Loucy (cell line): ENCODE data around the gene PRSS21.

Experiments
- CTCF ChIP-seq: fragments of 200-600 bp; sonication (generic); conservative IDR thresholded peaks from 2 replicates; pipeline ENCODE4 v1.5.1; 2014; ENCODE audit warnings: mild to moderate bottlenecking, antibody characterized with exemption, low read length
- EZH2phosphoT487 ChIP-seq: fragments of 200-600 bp; IDR thresholded peaks from 2 replicates; pipeline ENCODE4 v1.6.1; 2018; ENCODE audit warnings: antibody characterized with exemption, mild to moderate bottlenecking, moderate library complexity, borderline replicate concordance

DNA sequence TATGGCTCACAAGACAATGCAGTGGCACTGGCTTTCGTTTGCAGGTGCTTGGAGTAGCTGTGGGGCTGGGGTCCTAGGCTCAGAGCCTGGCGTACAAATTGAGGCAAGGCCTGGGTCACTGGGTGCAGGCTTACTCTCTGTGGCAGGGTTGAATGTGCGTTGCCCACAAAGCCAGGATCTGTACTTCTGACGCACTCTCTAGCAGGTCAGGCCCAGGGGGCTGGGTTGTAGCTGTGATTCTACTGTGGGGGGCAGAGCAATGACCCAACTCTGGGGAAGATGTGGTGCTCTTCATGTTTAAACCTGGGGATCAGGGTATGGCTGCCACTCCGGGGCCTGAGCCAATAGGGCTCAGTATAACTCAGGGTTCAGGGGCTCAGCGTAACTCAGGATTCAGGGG lies 6.4 kb upstream of the PRSS21 start:
- TF ChIP-seq CTCF (no peak), EZH2phosphoT487 (no peak)
